HG02571 (cell line): ENCODE data around the gene ABTB1.
"Not testable (repeated sequence)": the region's sequence is repeated elsewhere in the genome, so short reads cannot be mapped to it uniquely, and the experiment has no call there.

Experiments
- ATAC-seq: cut with Tn5 transposase; IDR thresholded peaks from one replicate; pipeline ENCODE4 v1.9.1; 2021; ENCODE audit warnings: mild to moderate bottlenecking, moderate library complexity; ENCODE audit not compliant: unreplicated experiment

ABTB1 gene

DNA sequence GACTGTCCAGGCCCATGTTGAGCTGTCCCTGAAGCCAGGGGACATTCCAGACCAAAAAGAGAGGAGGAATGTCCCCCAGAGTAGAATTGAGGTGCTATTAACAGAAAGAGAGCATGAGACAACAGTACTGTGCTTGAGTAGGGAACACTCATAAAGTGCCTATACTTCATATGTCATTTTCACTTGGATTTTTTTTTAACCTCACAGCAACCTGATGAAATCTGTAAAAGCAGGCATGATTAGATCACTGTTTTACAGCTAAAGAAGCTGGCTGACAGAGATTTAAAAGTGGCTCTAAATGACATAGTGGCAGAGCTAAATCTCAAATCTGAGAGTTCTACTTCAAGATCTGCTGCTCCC lies 24.9 kb upstream of the ABTB1 start:
- no peak for ATAC-seq

- ATAC-seq, result no peak
These were observed 22.5 kb upstream of the ABTB1 start for GRCh38 chr3:127650236-127650635.

GRCh38 chr3:127651516-127652172 lies 21.1 kb upstream of the ABTB1 start:
- no peak for ATAC-seq

GRCh38 chr3:127652246-127652995 lies 20.3 kb upstream of the ABTB1 start:
- no peak for ATAC-seq

DNA sequence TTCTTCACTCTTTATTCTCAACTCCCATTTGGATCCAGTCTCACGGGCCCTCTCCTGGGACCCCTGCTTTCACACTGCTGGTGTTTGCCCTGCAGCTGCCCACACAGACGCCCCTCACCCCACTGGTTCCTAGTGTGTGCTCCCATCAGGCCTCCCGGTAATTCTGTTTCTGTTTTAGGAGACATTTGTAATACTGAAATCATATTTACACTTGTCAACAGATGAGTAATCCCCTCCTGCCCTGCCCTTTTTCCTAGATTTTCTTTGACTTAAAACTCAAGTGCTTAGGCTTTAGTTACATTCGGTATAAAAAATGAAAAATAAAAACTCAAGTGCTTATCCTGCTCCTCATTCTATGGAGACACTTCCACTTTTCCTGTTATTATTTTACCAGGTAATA lies 18.4 kb upstream of the ABTB1 start:
- no peak for ATAC-seq

DNA sequence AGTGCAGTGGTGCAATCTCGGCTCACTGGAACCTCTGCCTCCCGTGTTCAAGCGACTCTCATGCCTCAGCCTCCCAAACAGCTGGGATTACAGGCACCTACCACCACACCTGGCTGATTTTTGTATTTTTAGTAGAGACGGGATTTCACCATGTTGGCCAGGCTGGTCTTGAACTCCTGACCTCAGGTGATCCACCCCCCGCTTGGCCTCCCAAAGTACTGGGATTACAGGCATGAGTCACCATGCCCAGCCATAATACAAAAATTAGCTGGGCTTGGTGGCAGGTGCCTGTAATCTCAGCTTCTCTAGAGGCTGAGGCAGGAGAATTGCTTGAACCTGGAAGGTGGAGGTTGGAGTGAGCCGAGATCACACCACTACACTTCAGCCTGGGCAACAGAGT lies 17.8 kb upstream of the ABTB1 start:
- ATAC-seq, result not testable (repeated sequence)

- ATAC-seq, result no peak
These were observed 17.1 kb upstream of the ABTB1 start for GRCh38 chr3:127655641-127656040.

DNA sequence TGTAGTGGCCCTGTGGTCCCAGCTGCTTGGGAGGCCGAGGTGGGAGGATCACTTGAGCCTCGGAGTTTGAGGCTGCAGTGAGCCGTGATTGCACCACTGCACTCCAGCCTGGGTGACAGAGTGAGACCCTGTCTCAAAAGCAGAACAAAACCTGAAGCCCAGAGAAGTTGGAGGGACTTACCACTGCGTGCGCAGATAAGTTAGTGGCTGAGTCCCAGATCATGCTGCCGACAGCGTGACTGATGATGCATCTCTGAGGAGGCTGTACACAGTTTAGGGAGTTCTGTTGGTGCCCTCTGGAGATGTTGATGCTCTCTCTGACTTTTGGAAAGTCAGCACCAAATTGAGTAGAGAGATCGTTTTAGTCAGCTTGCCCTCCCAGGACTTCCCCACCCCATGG lies 15.8 kb upstream of the ABTB1 start:
- no peak for ATAC-seq

DNA sequence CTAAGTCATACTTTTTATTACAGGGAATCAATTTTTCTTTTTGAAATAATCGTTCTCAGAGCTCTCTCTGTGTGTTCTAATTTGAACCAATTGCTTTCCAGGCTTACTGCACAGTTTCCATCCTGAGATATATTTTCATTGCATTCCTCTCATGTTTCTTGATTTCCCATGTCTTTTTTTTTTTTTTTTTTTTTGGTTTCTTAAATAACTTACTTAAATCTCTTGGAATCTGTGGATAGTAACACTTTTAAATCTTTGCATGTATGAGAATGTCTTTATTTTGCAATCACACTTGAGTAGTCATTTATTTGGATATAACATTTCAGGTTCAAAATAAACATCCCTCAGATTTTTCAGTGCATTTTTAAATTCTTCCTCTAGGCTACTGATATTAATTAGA lies 14.5 kb upstream of the ABTB1 start:
- no peak for ATAC-seq

DNA sequence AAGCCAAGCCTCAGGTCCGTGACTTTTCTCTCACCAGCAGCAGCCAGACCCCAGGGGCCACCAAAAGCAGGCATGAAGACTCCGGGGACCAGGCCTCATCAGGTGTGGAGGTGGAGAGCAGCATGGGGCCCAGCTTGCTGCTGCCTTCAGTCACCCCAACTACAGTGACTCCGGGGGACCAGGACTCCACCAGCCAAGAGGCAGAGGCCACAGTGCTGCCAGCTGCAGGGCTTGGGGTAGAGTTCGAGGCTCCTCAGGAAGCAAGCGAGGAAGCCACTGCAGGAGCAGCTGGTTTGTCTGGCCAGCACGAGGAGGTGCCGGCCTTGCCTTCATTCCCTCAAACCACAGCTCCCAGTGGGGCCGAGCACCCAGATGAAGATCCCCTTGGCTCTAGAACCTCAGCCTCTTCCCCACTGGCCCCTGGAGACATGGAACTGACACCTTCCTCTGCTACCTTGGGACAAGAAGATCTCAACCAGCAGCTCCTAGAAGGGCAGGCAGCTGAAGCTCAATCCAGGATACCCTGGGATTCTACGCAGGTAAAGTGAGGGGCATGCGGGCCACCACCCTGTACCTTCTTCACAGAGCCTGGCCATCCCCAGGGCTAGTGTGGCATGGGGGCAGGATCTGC lies 12.0 kb upstream of the ABTB1 start:
- no peak for ATAC-seq

- no peak for ATAC-seq
These were observed 11.2 kb upstream of the ABTB1 start for GRCh38 chr3:127661600-127661999.

DNA sequence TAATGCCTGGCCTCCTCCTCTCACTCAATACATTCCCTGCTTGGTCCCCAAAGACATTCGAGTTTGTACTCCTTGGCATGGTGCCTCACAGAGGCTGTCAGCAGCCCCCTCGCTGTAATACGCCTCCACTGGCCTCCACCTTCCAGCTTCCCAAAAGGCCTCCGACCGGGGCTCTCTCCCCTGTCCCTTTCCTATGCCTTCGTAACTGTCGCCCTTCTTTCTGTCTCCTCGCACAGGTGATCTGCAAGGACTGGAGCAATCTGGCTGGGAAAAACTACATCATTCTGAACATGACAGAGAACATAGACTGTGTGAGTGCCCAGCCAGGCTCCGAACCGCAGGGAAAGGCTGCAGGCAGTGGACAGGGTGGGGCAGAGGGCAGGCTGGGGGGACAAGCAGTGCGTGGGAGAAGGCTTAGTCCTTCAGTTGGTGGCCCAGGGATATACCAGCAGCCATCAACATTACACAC lies 10.7 kb upstream of the ABTB1 start:
- ATAC-seq, result no peak

- ATAC-seq, result no peak
These were observed 9.6 kb upstream of the ABTB1 start for GRCh38 chr3:127663151-127663550.

DNA sequence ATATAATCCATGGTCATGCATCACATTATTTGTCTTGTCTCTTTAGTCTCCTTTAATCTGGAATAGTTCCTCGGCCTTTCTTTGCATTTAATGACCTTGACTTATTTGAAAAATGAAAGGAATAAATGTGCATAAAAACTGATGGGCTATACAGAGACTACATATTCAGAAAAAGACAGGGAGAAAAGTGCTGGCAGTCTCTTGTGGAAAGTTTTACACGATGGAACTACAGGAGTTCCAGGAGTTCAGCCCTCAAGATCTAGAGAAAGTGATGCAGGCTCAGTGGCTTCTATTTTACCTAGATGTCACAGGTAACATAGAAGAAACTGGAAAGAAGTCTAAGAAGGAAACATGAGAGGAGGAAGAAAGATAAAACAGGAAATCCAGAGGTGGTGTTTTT lies 7.6 kb upstream of the ABTB1 start:
- ATAC-seq, result no peak

- ATAC-seq, result no peak
These were observed 7.2 kb upstream of the ABTB1 start for GRCh38 chr3:127665586-127665985.

DNA sequence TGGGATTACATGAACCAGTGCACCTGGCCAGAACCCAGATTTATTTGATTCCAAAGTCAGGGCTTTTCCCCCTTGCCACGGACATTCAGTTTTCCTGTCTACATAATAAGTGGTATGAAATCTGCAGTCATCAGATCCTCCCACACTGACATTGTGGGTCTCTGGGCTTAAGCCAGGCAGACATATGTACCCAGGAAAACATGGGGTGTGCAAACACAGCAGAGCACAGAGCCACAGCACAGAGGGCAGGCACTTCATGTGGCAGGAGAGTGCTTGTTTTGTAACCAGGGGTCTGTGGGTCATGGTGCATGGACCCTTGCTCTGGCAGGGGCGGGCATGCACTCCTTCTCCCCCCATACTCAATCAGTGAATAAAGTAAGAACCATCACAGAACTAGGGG lies 6.1 kb upstream of the ABTB1 start:
- no peak for ATAC-seq

DNA sequence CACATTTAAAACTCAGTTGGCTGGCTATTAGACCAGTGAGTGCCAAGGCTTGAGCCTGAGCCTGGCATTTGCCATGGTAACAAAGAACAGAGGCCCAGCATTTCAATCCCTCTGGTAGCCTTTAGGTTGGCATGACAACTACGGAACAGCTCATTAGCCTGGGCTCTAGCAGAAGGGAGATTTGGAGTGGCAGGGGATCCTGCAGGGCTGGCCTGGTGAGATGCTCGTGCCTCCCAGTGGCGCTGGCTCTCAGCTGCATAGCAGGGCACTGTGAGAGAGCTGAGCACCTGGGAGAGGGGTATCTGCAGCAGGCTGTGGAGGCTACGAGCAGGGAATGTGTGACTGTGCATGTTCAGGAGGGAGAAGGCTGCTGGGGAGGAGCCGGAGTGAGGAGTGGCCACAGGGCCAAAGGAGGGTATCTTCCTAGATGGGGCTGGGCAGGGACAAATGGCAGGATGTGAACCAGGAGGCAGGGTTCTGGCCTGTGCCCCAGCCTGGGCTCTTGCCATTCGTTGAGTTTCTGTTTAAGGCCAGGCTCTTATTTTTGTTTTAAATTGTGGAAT lies 5.6 kb upstream of the ABTB1 start:
- ATAC-seq, result no peak

DNA sequence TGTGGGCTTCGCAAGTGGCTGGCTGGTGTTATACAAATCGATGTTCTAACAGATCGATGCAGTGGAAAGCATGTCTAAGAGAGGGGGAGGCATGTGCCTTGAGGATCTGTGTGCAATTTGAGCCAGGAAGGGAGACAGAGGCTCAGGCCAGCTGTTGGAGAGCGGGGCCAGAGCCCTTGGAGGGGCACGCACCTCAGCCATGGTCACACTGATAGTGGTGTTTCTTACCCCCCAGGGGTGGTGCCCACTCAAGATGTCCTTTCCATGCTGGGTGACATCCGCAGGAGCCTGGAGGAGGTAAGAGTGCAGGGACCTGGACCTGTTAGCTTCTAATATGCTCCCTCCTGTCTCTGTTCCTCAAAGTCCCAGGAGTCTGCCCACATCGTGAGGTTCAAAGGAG lies 3.8 kb upstream of the ABTB1 start:
- no peak for ATAC-seq

- ATAC-seq, result no peak
These were observed 3.1 kb upstream of the ABTB1 start for GRCh38 chr3:127669541-127670228.

DNA sequence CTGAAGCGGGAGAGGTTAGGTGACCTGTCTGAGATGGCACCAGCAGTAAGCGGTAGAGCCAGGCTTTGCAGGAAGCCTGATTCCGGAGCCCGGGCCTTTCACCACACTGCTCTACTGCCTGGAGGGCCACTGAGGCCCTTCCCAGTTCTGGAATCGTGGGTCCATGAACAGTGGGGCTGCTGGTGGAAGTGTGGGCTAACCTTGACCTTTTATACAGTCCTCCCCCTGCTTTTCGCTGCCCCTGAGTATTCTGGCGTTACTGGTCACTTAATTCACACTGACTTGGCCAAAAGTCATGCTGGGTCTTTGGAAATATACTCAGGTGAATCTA lies 2.6 kb upstream of the ABTB1 start:
- no peak for ATAC-seq

DNA sequence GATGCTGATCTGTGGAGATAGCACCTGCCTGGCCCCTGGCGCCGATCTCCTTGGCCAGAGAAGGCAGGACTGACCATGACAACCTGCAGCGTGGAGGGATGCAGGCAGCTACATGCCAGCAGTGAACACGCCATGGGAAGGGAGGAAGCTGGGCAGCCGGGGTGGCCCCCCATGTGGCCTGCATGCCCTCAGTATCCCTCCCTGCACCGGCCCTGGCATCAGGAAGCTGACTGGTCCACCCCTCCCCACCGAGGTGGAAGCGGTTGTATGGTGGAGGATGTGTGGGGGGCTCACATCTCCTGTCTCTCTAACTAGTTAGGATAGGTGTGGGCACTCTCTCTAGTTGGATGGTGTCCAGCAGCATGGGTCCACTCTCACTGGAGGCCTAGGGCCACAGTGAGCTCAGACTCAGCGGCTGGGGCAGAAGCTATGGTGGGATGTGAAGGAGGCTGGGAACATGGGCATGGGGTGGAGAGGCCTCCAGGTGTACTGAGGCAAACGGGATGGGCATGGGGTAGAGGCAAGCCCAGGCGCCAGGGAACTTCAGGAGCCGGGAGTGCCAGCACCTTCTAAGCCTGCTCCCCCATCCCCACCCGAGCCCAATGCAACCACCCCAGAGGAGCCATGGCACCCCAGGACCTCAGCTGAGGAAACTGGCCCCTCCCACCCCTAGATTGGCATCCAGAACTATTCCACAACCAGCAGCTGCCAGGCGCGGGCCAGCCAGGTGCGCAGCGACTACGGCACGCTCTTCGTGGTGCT lies 1.8 kb upstream of the ABTB1 start:
- ATAC-seq, result no peak
